SHP77 treated with DMSO at 0.1 percent for 48 hours (cell line): ENCODE data around the gene DLX6.
A peak's percentile ranks its signal among the peaks of the same experiment; 100 is the strongest.

Experiments used
- DNase-seq: peaks from one replicate; lab custom pipeline; 2025; lab: John Stamatoyannopoulos, UW

DLX6 gene

DNA sequence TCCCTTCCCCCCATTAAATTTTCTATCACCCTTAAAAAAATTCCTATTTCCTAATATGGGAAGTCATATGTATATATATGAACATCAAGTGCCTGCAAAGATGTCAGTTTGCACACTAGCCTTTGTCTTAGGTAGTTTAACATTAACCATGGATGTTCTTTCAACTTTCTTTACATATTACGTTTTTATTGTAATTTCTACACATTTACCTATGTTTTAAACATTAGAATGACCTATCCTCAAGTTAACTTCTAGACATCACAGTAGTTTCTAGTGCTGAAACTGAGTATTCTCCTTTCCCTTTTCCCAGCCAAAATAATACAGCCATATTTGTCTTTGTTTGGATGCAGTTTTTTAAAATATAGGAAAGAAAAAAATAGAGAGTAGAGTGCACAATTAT lies 5.8 kb downstream of the DLX6 start:
- DNase-seq, result no peak

DNA sequence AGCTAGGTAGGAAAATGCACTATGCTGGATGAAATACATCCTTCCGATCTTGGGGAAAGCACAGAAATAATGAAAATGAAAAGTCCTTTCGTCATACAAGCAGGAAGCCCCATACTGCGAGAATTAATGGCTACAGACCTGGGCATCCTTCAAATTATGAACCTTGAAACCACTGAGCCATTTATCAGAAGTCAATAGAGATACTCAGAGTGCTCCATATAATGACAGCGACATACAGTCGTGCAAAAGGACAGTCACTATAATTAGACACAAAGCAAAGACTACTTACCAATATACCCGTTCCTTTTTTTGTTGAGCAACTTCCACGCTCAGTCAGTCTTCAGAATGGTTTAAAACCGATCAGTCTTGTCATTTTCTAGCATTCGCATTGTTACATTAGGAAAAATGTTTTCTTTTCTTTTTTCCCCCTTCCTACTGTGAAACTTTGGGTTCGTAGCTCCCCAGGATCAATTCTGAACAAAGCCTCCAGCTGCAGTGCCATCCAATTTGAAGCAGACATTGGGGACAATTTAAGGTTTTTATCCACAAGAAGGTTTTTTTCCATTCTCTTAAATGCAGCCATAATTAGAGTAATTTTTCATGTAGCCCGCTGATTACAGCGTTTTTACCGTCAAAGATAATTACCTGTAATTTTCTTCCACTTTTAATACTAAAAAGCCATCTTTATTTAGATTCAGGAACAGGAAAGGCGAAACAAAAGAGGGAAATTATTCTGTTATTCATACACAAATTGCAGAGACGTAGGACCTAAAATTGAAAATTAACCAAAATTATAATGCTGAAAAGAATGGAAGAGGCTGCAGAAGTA lies 6.4 kb downstream of the DLX6 start:
- no peak for DNase-seq

DNA sequence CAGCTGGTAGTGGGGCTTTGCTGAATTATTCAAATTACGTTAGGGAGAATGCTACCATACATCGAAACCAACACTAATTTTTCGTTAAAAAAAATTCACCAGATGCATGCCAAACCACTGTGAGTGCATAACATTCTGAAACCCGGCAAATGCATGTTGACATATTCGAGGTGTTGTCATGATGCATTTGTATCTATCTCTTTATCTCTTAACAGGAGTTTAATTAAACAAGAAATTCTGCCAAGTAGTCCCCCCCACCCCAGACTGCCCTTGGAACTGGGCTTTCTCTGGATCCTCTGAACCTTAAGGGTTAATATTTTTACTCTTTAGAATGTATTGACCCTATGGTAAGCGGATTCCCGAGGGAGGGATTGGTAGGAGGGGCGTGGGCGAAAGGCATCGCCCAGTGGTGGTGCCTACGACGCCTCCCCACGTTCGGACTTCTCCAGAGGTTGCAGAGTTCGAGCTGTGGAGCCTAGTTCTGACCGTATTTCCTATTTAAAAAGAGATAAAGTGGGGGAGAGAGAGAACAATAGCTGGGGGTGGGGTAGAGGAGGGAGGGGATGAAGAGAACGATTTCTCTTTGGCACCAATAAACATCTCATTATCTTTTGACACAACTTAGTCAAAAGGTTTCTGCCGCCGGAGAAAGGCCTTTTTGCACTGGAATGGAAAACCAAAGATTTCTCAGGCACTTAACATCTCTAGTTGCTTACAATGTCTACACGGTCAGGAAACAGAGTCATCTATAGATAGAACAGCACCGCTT lies 7.2 kb downstream of the DLX6 start:
- no peak for DNase-seq

DNA sequence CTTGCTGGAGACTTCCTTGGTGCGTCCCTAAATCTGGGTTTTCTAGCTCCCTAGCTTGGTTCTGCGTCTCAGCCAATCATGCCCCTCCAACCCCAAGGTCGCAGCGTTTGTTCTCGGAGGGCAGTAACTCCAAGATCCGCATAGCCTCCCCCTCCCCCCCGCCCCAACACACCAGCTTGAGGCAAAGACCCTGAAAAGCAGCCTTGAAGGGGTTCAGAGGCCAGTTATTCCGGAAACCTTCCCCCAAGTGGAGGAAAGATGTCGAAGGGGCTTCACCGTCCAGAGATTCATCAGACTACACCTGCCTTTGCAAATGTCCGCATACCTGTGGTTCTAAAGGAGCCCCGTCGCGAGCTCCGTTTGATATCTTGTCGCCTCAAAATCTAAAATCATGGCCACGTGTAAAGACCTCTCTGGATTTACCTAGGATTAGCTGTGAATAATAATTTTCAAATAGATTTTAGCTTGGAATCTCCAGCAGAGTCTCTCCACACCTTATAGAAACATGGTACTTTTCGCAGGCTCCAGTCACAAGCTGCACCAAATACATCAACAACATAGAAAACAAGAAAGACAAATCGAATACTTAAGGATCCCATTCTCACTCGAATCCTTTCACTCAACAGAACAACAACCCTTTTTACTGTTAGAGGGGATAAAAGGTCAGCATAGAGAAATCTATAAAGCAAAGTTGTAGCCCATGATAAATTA lies 7.9 kb downstream of the DLX6 start:
- no peak for DNase-seq

DNA sequence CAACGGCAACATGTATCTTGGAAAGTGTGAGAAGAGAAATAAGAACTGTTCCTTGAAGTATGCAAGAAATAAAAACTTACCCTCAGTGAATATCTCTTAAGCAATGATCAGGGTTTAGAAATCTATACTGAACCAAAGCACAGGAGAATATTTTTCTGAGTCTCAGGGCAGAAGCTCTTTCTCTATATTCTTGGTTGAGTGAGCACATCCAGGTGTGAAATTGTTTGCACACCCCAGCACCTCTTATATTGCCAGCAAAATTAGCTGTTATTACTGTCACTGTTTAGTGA lies 8.4 kb downstream of the DLX6 start:
- DNase-seq, result no peak

DNA sequence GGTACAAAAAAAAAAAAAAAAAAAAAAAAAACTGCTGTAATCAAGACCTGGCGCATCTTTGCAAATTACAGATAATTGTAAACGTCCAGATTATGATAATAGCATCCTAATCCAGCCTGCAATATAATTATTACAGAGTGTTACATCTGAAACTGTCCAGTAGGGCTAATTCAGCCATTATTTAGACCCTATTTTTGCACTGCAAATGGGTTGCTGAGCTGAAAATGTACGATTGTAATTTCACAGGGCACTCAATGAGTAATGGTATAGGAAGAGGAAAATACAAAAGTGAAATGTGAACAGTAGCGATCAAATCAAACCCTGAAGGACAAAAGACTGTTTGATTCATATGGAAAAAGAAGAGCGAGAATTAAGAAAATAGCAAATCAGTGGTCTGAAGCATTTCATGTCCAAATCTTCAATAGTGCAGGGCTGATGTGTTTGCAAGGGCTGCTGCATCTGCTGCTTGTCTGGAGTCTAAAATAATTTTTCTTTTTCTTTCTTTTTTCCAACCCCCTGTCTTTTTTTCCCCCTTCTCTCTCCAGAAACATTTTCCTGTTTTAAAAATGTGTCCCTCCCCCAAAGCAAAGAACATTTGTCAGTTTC lies 8.9 kb downstream of the DLX6 start:
- no peak for DNase-seq

DNA sequence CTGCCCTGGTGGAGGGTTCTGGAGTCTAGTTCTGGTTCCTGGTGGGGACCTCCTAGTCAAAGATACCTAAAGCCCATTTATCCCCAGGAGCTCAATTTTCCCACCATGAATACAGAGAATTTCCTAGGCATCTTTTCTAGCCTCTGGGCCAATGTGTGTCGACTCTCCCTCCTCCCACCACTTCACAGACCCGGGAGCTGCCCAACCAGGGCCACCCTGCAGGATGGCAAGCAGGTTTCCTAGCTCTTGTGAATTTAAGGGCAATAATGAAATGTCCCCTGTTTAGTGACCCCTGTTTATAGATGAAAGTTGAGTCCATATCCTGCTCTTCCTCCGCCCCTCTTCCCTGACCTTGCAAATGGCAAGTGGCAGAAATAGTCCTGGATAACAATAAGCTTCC lies 9.9 kb downstream of the DLX6 start:
- DNase-seq, result peak; percentile 8

DNA sequence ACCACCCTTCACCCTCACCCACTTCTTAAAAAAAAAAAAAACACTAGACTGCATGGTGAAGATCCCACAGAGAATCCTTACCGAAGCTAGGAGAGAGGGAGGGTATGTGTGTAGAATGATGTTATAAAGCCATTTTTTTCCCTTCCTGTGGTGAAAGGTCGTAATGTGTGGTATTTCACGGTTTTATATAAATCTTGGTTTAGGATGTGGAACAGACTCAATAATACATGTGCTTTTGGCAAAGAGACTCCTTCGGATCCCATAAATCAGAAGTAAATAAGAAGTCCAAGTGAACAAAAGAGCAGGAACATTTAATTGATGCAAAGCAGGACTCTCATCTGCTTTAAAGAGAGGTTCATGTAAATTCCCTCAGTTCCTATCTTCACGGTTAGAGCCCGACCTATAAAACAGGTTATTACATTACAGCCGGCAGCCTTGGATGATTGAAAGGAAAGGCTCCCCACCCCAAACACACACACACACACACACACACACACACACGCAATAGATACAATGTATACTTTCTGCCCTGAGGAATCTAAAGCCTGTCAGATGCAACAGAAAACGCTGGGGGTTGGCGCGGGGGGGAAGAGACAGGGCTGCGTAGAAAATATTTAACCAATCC lies 10.5 kb downstream of the DLX6 start:
- DNase-seq, result no peak

DNA sequence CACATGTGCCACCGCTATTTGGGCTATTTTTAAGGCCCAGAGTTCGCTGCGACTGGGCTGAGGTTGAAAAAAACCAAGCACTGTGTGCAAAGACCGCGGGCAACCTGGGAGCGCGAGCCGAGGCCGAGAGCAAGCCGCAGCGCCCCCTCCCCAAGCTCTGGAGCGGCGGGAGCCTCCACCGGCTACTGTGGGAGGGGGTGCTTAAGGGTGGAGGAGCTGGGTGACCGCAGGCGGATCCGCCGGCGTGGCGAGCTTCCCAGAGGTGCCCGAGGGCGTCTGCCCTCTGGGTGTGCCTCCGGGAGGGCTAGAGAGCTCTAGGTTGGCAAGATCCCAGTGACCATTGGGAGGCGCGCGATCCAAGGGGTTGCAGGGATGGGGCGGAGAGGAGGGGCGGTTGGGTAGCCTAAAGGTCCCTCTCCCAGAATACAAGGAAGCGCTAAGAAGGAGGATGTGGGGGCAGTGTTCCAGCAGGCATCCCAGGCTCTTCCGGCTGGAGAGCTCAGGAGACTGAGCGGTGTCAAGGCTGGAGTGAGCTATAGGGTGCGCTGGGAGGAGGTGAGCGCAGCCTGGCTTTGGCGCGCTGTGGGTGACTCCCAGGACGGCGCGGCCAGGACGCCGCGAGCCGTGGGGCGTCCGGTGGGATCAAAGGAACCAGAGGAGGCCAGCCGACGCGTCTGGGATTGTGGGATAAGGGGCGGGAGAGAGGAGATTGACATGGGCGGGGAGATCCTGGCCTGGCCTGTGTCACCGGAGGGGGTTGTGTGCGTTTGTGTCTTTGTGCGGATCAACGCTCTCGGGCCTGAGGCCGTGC lies 11.2 kb downstream of the DLX6 start:
- peak; percentile 58 for DNase-seq

DNA sequence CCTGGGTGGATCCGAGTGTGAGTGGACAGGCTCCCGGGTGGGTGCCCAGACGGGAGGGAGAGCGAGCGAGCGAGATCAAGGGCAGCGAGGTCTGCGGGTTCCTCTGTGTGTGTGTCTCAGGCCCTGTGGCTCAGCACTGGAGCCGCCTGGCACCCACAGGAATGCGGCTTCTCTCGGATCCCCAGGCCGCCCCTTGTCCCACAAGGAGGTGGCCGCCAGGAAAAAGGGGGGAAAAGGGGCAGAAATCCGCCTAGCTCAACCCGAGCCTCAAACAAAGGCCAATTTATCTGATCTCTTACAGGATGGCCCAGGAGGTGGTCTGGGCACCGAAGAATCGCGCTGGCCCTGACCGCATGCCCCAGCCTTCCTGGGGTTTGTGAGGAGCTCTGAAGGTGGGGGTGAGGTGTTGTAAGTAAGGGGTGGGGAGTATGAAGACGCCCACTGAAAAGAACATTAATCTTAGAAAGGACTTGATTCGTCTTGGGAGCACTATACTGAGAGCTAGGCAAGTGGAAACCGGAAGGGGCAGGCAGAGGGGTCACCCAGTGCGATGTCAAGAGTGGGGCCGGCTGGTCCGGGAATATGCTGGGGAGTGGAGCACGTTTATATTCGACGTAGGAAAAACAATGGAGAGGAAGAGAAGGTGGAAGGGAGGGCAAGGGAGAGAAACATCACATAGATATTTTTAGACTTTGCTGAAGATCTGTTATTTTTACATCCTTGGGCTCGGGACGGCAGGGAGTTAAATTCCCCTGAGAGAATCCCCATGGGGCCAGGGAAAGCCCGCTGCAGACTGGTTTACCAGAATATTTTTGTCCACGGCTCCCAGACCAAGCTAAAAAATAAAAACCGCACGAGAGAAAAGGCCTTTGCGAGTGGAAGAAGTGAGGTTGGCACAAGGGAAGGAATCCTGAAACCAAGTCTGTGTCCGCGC lies 12.1 kb downstream of the DLX6 start:
- no peak for DNase-seq

DNA sequence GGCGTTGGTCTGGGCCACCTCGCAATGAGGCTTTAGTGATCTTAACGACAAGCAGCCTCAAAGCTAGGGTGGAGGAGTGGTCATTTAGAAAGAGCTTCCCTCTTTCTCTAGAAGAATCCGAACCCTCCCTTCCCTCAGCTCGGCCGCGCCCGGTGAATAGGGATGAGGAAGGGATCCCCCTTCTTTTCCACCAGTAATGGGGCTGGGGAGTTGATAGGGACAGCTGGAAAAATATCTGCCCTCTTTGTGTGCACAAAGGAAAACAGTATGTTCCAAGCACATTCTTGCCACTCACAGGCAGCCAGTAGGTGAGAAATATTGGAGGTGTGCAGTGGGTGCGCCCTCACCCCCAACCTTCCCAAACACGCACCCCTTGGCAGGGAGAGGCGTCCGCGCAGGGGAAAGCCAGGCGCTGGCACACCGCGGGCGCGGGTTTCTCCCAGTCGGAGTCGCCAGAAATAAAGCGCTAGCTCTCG lies 12.8 kb downstream of the DLX6 start:
- no peak for DNase-seq

DNA sequence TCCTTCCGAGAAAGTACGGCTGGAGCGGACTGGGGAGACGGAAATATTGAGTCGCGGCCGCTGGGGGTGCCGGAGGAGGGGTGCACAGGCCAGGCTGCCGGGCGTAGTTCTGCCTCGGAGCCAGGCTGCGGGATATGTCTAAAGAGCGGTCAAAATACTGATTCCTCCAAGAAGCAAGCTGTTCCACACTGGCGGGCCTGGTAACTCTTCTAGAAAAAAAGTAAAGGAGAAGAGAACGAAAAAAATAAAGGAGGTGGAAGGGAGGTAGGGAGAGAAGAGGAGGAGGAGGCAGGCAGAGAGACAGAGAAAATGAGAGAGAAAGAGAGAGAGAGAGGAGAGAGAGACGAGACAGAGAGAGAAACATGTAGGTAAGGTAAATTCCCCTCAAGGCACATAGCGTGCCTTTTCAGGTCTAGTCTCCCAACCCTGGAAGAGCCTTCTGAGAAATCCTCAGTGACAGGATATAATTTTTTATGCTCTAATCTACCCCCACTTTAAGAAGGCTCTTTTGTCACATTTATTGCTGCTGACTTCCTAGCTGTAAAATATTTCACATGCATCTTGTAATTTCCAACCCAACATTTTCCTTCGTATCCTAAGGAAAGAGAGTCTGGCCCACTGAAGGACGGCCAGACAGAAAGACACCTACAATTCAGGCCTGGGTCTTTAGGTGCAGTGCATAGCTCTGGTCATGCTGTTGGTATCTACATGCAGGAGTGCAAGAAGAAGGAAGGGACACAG lies 13.6 kb downstream of the DLX6 start:
- no peak for DNase-seq

DNA sequence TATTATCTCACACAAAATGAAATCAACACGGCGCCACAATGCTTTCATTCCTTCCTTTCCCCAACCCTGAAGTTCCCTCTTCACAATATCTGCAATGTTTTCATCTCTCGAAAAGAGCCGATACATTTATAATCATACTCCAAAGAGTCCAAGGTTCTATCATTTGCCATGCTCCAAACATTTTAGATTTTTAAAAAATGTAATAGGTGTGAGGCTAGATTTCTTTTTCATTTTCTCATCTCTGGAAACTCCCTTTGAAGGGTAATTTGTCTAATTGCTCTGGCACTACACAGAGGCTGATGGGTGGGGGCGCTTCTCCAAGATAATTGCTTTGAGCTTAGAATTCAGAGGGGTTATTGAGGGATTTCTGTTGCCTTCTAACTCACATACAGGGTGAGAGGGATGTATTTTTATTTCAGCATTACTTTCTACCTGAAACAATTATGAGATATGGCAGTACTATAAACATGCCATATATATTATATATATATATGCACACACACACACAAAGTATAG lies 14.4 kb downstream of the DLX6 start:
- no peak for DNase-seq

DNA sequence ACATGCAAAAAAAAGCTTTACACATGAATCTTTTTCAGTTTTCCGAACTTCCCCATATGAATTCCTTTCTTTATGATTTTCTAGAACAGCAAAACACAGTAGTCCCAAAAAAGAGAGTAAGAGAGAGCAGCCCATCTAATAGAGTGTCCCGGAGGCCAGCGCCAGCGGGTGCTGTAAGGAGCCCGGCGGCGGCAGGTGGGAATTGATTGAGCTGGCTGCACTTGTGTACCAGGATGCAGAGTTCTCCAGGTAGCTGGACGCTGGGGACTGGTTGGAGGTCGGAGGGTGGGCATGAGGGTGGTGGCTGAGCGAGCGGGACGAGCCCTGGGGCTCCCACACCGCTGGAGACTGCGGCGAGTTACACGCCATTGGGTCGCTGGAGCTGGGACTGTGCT lies 15.2 kb downstream of the DLX6 start:
- DNase-seq, result no peak

DNA sequence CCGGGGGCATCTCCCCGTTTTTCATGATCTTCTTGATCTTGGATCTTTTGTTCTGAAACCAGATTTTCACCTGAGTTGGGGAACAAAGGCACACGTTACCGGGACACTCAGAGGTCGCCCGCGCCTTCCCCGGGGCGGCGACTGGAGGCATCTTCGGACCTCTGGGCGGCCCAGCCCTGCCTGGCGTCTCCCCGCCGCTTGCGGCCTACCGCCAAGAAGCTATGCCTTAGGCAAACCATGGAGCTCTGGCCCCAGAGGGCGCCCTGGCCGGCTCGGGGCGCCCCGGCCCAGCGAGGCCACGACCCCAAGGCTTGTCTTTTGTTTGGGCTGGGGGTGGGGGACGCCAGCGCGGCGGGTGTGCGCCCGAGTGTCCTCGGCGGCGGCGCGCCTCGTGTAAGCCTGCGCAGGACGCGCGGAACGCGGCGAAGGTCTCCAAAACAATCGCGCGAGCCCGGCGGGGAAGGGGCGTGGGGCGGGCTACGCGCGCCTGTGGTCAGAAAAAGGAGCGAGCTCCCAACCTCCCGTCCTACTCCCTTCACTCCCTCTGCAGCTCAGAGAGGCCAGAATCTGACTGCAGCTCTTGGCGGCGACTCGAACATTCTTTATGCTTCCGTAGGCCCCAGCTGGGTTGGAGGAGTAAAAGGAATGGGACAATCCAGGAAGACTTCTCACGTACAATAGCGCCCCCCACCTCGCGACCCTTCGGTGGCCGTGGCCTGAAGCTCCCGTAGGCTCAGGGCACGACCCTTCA lies 15.8 kb downstream of the DLX6 start:
- no peak for DNase-seq

DNA sequence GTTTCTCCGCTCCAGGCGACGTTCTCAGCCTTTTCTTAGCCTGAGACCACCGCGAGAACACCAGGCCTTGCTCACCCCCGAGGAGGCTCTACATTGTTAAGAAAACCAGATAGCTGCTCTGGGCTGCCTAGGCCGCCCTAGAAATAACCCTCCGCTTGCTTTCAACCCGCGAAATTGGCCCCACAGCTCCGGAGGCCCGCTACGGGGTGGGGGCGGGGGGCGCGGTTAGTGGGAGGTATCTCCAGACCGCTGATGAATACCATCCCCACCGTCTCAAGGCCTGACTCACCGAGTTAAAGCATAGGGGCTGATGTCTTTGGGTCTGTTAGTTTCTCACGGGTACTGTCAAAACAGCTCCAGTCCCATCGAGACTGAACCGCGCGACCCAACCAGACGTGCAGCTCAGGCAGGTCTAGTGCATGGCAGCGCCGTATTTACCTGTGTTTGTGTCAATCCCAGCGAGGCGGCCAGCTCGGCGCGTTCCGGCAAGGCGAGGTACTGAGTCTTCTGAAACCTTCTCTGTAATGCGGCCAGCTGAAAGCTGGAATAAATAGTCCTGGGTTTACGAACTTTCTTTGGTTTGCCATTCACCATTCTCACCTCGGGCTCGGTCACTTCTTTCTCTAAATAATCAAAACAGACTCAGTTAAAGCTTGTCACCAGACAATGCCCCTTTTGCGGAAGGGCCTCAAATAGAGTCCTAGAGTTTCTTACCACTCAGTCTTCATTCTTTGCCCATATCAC lies 16.6 kb downstream of the DLX6 start:
- no peak for DNase-seq

DNA sequence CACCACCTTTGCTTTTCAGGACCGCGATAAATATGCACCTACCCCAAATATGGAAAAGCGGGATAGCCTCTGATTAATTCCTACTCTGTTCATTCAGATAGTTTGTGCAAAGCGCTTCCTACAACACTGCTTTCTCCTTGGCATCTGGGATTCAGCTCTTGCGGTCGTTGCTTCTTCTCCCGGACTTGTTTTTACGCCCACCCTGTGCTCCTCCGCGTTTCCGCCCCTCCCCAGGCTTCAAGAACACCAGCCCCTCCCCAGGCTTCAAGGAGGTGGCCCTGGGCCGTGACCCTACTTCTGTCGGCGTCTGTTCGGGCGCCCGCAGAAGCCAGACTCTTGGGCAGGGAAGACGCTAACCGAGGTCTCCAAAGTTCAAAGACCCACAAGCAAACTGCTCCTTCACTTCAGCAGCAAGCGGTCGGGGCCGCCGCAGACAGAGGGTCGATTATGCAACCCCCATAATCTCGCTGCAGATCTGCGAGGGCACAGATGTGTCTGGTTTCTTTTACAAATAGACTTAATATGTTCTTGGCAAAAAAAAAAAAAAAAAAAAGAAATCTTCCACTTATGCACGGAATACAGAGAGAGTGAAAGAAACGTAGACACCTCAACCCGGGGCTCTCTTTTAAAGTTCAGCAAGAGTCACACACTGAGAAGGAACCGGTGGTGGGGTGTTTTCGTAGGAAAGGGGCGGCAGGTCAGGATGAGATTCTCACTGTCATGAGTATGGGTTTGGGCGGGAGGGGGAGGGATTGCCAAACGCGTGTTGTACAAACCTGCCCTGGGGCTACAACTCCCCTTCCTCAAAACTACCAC lies 17.3 kb downstream of the DLX6 start:
- no peak for DNase-seq
